Stimulated activated CD8-positive, alpha-beta memory T cell treated with anti-CD3 and anti-CD28 coated beads, Interleukin-12 subunit alpha, Interleukin-12 subunit beta, amount 100 ng/mL, for 4 hours (primary cell): ENCODE data around the gene ADAMTS2.

Source experiments
- DNase-seq: peaks from one replicate; pipeline ENCODE4 v3.0.0-alpha.2; 2020; ENCODE audit warnings: low read depth

ADAMTS2 gene

DNA sequence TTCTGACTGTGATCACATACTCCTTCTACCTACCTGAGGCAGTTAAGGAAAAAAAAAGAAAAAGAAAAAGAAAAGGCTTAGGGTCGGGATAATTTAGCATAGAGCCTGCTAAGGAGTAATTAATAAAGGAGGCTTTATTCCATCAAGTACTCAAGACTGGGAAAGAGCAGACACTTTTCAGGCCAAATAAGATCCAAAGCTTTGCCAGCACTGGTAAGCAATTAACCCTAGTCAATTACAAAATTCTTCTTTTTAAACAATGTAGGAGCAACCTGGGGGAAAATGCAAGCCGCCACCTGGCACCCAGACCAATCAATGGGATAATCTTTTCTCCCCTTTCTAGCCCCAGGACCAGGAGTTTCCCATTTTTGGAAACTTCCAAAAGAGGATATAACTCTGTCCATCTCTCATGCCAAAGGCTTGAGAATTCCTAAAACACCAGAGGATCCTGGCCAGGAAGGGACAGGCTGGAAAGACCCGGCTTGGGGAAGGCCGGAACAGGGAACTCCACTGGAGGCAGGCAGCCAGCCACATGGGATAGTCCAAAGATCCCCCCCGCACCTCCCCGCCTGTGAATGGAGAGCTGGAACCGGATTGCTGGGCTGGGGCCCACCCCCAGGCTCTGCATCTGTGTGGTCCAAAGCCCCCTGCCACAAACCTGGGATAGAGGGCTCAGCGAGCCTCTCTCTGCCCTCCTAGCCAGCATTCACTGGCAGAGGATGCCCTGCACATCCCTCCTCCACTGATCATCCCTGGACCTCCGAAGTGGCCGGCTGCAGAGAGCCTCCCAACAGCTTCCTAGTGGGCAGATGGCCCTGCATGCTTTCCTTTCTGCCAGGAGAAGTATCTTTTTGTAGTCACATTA is 167.3 kb downstream of the ADAMTS2 start:
- DNase-seq, result no peak

- DNase-seq, result no peak
Observed at GRCh38 chr5:179176571-179177230, 168.6 kb downstream of the ADAMTS2 start.

DNA sequence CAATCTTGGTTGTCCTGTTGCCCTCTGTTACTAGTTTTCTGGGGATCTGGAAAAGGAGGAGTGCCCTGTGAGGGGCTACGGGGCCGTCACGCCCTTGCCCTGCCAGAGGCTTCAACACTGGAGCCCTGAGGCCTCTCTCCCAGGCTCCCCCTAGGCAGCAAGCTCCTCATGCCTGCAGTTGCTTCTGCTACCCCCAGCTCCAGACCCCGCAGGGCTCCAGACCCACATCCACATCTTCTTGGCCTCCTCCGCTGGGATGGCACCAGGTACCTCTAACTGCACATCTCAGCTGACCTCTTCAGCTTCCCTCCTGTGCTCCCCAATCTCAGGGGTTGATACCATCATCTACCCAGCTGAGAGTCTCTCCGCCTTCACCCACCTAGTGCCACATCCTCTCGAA is 169.1 kb downstream of the ADAMTS2 start:
- DNase-seq, result no peak

GRCh38 chr5:179171816-179172745 is 173.2 kb downstream of the ADAMTS2 start:
- no peak for DNase-seq

DNA sequence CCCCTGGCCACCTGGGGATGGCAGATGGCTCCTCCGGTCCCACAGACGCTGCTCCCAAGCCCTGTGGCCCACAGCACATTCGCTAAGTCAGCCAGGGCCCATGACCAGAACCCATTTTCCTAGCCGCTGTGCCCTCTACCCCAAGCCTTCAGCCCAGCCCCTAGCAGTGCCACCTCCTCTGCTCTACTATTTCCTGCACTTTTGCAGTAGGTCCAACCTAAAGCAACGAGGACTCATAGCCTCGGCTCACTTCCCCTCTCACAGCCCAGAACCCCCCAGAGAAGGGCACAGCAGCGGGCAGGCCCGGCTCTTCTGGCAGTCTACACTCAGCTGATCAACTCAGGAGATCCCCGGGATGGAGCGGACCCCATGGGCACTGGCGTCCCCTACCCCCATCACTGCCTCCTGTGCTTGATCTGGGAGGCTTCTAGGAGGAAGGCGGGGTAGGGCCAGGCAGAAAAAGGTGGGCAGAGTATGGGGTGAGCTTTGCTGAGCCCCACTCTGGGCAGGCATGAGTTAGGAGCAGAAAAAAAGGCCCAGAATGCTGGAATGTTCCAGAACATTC is 173.9 kb downstream of the ADAMTS2 start:
- DNase-seq, result no peak

- no peak for DNase-seq
Observed at GRCh38 chr5:179170606-179171005, 174.7 kb downstream of the ADAMTS2 start.

- DNase-seq, result no peak
Observed at GRCh38 chr5:179169836-179170235, 175.4 kb downstream of the ADAMTS2 start.

DNA sequence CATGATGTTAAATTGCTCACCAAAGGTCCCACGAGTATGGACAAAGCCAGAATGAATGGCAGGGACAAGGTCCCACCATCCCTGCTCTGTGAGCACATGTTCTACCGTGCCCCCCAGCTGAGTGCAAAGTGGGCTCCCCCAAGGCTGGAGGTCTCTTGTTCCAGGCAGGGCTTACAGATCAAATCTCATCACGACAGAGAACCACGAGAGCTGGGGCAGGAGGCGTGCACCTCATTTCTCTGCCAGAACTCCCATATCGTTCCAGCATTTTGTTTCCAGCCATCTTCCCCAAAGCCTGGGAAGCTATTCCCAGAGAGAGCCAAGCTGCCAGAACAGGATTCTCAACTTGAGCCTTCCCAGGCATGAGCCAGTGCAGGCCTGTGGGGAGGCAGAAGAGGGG is 176.6 kb downstream of the ADAMTS2 start:
- DNase-seq, result no peak

- DNase-seq, result no peak
Observed at GRCh38 chr5:179167871-179168451, 177.3 kb downstream of the ADAMTS2 start.

DNA sequence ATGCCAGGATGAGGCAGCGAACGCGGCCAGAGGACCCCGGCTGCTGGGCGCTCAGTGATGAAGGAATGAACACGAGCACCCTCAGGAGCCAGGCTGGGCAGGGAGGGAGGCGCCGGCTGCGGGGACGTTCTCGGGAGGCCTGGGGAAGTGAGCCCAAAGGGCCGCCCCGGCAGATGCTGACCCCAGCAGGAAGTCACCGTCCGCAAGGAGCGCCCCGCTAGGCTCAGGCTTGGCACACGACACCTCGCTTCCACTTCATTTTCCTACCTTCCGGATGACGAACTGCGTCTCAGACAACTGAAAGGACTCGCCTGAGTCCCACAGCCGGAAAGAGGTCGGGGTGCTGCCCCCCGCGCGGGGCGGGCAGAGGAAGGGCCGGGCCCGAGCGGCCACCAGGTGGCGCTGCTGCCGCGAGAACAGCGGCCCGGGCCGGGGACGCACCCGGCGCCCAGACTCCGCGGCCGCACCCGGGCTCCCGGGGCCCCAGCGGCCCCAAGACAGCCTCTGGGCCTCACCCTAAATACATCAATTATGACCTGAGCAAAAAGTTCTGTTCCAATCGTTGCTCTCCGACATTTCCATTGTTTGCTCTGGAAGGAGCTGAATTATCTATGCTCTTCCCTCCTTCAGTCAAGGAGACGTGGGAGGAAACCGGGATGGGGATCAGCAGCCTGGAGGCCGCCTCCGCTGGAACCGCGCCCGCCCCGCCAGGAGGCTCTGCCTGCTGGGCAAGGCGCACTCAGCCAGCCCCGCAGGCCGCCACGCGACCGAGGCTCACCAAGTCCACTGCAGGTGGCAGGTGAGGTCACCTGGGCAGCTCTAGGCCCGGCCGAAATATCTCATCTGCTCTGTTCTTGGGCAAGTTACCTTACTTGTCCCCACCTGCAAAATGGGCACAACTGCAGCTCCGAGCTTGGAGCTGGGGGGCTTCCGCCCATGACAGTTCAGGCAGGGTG is 178.1 kb downstream of the ADAMTS2 start:
- DNase-seq, result peak; percentile 57

GRCh38 chr5:179166171-179166885 is 178.9 kb downstream of the ADAMTS2 start:
- DNase-seq, result no peak

DNA sequence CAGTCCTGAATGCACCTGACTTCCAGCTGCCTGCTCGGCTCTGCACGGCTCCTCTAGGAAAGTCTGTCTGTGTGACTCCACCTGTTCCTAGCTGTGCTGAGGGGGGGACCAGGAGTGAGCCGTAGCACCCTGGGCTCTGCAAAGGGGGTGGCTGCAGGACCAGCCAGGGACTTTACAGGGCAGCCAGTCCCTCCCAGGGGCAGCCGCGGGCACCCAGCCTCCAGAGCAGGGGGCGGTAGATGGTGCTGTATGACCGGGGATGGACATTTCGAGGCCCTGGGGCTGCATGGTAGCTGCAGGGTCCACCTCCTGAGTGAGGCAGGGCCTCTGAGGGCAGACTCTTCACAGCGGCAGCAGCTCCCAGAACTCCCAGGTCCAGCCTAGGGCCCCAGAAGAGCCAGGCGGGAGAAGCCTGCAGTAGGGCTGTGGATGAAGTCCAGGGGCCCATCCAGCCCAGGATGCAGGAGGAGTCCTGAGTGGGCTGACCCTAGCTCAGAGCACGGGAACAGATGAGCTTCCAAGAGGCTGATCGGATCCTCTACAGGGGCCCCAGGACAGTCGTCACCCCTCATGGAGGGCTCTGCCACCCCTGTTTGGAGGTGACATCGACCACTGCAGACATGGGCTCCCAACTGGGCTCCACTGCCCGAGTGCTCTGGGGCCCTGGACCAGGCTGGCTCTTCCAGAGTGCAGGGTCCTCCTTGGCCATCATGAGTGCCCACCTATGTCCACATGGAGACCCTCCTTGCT is 179.7 kb downstream of the ADAMTS2 start:
- DNase-seq, result no peak

DNA sequence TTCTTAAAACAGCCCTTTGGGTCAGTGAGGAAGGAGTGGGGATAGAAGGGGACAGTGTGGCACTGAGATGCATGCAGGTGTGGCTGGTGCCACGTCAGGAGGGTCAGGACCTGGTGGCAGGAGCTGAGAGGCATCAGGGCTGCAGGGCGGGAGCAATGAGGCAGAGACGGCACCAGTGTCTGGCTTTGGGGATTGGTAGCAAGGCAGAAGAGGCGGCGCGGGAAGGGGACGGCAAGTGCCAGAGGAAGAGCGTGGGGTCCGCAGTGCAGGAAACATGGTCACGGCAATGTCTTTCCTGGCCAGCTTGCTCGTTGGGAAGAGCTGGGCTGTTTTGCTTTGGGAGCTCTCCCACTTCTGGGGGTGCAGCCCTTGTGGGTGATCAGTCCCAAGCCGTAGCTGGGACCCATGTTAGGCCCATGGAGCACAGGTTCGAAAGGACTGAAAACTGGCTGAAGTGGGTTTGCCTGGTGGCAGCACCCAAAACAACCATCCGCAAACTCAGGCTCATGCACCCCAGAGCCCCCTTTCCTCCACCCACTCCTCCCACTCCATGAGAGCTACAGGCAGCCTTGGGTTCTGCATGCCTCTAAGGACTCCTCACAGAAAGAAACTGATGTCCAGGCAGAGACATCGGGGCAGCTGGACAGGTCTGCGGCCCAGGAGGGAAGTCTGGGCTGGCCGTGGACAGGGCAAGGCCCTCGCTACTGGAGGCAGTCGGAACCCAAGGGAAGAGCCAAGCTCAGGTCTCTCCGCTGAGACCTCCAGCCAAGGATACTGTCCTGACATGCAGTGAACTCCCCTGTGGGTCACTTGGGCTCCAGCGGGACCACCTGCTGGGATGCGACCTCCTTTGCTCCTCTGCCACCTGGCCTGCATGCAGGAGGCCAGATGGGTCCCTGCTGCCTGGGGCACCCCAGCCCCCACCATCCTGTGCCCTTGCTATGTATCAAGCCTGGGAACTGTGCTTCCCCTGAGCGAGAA is 180.6 kb downstream of the ADAMTS2 start:
- no peak for DNase-seq

DNA sequence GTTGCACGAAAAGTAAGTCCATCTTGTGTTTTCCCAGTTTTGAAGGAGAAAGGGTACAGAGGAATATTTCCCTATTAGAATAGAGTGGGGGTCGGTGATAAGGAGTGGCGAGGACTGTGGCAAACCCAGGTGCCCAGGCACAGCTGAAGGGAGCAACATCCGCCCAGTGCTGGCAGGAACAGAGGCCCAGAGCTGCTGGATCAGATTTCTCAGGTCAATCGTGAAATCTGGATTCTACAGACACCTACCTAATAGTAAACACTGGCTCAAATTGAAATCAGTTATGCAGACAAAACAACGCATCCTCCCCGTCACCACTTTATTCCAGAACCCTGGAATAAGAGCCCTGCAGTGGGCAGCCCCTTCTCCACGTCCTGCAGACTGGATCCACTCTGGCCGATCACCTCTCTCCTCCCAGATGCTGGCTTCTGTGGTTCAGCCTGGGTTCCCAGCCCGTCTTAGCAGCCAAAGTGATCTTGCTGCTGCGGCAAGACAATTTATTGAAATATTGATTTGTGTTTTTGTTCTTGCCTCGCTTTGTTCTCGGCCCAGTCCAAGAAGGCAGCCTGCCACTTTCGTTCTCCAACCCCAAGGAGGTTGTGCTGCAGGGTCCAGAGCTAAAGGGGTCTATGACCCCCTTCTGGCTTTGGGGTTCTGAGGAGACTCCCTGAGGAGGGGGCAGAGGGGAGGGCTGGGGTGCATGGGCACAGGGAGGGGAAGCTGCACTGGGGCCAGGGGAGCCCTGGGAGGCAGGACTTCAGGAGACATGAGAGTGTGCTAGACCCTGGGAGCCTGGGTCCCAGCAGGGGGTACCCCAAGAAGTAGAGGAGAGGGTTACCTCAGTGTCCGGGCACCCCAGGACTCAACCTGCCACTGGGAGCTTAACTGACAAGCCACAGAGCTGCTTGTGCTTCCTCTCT is 181.8 kb downstream of the ADAMTS2 start:
- no peak for DNase-seq

DNA sequence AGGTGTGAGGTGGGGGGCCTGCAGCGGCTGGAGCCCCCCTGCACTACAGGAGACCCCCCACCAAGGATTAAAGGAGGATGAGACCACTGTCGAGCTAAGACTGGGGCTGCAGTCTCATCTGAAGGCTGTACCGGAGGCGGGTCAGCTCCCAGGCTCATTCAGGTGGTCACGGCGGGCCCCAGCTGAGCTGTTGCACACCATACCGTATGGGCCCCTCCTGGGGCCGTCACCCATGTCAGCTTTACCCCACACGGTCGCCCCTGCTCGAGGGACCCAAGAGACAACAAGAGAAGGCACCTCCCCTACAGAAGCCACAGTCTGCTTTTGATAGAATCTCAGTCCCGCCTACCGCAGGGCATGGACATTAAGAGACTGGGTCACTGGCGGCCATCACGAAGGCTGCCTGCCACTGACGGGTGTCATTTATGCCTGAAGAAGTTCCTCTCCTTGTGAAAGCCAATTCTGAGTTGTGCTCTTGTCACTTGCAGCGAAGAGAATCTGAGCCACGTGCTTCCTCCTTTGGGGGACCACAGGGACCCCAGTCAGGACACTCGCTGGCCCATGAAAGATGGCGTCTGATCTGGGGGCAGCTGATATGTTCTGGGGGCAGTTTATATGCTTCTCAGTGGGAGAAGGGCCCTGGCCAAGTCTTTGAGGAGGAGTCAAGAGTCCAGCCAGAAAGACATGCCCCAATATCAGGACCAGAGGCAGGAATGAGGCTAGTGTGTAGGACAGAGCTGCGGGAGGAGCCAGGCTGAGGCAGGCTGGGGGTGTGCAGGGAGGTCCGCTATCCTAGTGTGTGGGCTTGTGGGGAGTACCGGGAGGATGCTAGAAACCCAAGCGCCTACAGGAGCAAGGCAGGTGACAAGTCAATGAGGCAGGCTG is 182.7 kb downstream of the ADAMTS2 start:
- DNase-seq, result no peak

DNA sequence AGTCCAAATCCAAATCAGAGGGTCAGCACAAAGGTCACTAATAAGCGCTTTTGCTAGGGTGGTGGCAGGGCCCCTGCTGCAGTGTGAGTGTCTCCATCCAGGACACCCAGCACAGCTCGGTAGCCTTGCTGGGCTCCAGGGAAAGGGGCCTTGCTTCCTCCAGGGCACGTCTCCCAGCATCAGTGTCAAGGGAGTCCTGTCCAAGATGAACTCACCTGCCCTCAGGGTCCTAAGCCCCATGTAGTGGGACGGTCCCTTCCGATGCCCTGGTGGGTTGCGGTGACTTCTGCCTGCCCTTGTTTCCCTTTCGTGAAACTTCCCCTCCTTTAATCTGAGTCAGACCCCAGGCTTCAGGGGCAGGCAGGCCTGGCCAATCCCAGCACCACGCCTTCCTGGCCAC is 183.4 kb downstream of the ADAMTS2 start:
- no peak for DNase-seq
